ENCODE data around the gene MRPL36.

DNA sequence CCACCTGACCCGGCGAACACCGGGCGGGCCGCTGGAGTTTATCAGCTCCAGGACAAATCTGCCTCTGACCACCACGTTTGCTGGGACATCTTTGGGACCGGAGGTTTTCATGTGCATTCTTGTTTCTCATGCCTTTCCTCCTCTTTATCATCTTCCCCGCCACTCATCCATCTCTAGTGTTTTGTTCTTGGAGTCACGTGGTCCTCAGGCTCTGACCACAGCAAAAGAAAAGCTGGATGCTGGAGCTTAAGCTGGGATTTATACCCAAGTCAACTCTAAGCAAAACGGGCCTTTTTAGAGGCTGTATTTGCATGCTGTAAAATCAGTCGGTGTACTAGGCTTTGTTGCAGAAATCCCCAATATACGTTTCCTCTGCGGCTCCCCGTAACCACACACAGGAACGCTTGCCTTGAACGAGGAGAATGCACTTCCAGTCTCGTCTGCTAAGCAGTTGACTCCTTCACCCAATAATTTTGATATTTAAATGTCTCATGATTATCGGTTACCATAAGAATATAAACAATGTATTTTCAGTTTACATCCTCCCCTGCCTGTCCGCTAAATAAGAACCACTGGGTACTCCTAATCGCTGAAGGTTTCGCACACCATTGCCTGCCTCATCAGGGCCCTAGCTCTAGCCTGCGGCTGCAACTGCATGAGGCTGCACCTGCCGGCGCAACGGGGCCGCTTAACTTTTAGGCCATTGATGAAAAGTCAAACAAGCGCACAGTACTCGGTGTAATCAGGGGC, 1.0 kb upstream of the MRPL36 start:
- TF ChIP-seq, protein P1, sequence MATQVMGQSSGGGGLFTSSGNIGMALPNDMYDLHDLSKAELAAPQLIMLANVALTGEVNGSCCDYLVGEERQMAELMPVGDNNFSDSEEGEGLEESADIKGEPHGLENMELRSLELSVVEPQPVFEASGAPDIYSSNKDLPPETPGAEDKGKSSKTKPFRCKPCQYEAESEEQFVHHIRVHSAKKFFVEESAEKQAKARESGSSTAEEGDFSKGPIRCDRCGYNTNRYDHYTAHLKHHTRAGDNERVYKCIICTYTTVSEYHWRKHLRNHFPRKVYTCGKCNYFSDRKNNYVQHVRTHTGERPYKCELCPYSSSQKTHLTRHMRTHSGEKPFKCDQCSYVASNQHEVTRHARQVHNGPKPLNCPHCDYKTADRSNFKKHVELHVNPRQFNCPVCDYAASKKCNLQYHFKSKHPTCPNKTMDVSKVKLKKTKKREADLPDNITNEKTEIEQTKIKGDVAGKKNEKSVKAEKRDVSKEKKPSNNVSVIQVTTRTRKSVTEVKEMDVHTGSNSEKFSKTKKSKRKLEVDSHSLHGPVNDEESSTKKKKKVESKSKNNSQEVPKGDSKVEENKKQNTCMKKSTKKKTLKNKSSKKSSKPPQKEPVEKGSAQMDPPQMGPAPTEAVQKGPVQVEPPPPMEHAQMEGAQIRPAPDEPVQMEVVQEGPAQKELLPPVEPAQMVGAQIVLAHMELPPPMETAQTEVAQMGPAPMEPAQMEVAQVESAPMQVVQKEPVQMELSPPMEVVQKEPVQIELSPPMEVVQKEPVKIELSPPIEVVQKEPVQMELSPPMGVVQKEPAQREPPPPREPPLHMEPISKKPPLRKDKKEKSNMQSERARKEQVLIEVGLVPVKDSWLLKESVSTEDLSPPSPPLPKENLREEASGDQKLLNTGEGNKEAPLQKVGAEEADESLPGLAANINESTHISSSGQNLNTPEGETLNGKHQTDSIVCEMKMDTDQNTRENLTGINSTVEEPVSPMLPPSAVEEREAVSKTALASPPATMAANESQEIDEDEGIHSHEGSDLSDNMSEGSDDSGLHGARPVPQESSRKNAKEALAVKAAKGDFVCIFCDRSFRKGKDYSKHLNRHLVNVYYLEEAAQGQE (IDR thresholded peaks at IDR 0.05; ENCODE audit: insufficient replicate concordance, low read depth): no peak
- TF ChIP-seq, protein P2, sequence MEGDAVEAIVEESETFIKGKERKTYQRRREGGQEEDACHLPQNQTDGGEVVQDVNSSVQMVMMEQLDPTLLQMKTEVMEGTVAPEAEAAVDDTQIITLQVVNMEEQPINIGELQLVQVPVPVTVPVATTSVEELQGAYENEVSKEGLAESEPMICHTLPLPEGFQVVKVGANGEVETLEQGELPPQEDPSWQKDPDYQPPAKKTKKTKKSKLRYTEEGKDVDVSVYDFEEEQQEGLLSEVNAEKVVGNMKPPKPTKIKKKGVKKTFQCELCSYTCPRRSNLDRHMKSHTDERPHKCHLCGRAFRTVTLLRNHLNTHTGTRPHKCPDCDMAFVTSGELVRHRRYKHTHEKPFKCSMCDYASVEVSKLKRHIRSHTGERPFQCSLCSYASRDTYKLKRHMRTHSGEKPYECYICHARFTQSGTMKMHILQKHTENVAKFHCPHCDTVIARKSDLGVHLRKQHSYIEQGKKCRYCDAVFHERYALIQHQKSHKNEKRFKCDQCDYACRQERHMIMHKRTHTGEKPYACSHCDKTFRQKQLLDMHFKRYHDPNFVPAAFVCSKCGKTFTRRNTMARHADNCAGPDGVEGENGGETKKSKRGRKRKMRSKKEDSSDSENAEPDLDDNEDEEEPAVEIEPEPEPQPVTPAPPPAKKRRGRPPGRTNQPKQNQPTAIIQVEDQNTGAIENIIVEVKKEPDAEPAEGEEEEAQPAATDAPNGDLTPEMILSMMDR (IDR thresholded peaks at IDR 0.05; ENCODE audit: insufficient read depth, low read length): no peak
- no peak for TF ChIP-seq POLR2AphosphoS5 (IDR thresholded peaks at IDR 0.05; ENCODE audit: low read depth)

Data from HL-60 (cell line).